Prostate gland (tissue), 2 donors: ENCODE data around the gene HEBP2.

Experiments
- CTCF ChIP-seq, 4 experiments: fragments of 200-600 bp in 2 of 4; fragments of 450-650 bp in 2 of 4; sonication (generic) in 2 of 4; IDR thresholded peaks; 1 replicate in 3 of 4; 2 replicates in 1 of 4; pipeline ENCODE4 v1.5.1; 2016 to 2019; ENCODE audit warnings: antibody characterized with exemption in 4 of 4, mild to moderate bottlenecking in 2 of 4, moderate library complexity in 2 of 4
- POLR2A ChIP-seq: fragments of 450-650 bp; IDR thresholded peaks from one replicate; pipeline ENCODE4 v1.6.1; 2016; ENCODE audit warnings: antibody characterized with exemption, mild to moderate bottlenecking
- POLR2AphosphoS5 ChIP-seq: sonication (generic); formaldehyde crosslinking; IDR thresholded peaks from one replicate; pipeline ENCODE4 v1.6.1; 2017; ENCODE audit warnings: antibody characterized with exemption

- TF ChIP-seq POLR2AphosphoS5 (no peak), POLR2A (no peak), CTCF (IDR thresholded peaks at IDR 0.05) (no peak)
Observed at GRCh38 chr6:138422861-138423260, 18.8 kb downstream of the HEBP2 start.
